ENCODE measurements around the gene KIF14.
"Not testable (repeated sequence)": the region's sequence is repeated elsewhere in the genome, so short reads cannot be mapped to it uniquely, and the experiment has no call there.

Gene KIF14

GRCh38 chr1:200525090-200525987, 95.2 kb downstream of the KIF14 start:
- DNase-seq (ENCODE audit: extremely low spot score) = no peak
- no peak for TF ChIP-seq FOXM1 (IDR thresholded peaks at IDR 0.05; ENCODE audit: borderline replicate concordance)
- TF ChIP-seq PKNOX1 (IDR thresholded peaks at IDR 0.05) = peak; percentile 60
- TF ChIP-seq HDGF (IDR thresholded peaks at IDR 0.05; ENCODE audit: borderline replicate concordance) = no peak
- TF ChIP-seq L3MBTL2 (conservative IDR thresholded peaks at IDR 0.05) = no peak
- CTCF ChIA-PET = no interaction called here
- POLR2A ChIA-PET = no interaction called here

- DNase-seq (ENCODE audit: extremely low spot score); POLR2A ChIA-PET: not testable (repeated sequence)
- CTCF ChIA-PET = interaction anchor here (0.6 kb wide), 1 partner anchor 428 kb away, joined by 3 read pairs; no protein-coding TSS in a partner anchor
Observed at GRCh38 chr1:200524551-200524950, 96.0 kb downstream of the KIF14 start.

GRCh38 chr1:200524092-200524491, 96.5 kb downstream of the KIF14 start:
- DNase-seq (ENCODE audit: extremely low spot score) = no peak
- no peak for TF ChIP-seq TARDBP (IDR thresholded peaks at IDR 0.05)
- no peak for TF ChIP-seq FOXM1 (IDR thresholded peaks at IDR 0.05; ENCODE audit: borderline replicate concordance)
- no peak for TF ChIP-seq LEF1 (IDR thresholded peaks at IDR 0.05; ENCODE audit: borderline replicate concordance)
- no peak for TF ChIP-seq L3MBTL2 (conservative IDR thresholded peaks at IDR 0.05)
- no peak for TF ChIP-seq BHLHE40 (IDR thresholded peaks at IDR 0.05; ENCODE audit: borderline replicate concordance)
- TF ChIP-seq FOXK2 (IDR thresholded peaks at IDR 0.05) = no peak
- no peak for TF ChIP-seq PKNOX1 (IDR thresholded peaks at IDR 0.05)
- TF ChIP-seq SUZ12 (IDR thresholded peaks at IDR 0.05) = no peak
- TF ChIP-seq SP1 (IDR thresholded peaks at IDR 0.05) = no peak
- ChIA-PET CTCF (interaction anchor here (0.5 to 0.6 kb wide), 2 partner anchors 428 to 470 kb away, joined by 3 read pairs; no protein-coding TSS in a partner anchor), POLR2A (no interaction called here)

- ChIA-PET CTCF (no interaction called here), POLR2A (no interaction called here)
Observed at GRCh38 chr1:200520735-200521134, 99.8 kb downstream of the KIF14 start.

GRCh38 chr1:200518524-200518923, 102.0 kb downstream of the KIF14 start:
- no peak for DNase-seq (ENCODE audit: extremely low spot score)
- CTCF ChIA-PET = no interaction called here
- POLR2A ChIA-PET = no interaction called here
- TF ChIP-seq PKNOX1 (IDR thresholded peaks at IDR 0.05) (peak; percentile 19; the same call in 1 of the 2 replicates), BHLHE40 (IDR thresholded peaks at IDR 0.05; ENCODE audit: borderline replicate concordance) (no peak), ELF4 (IDR thresholded peaks at IDR 0.05) (no peak), TARDBP (IDR thresholded peaks at IDR 0.05) (no peak), ARNT (IDR thresholded peaks at IDR 0.05) (no peak), LEF1 (IDR thresholded peaks at IDR 0.05; ENCODE audit: borderline replicate concordance) (no peak), ZNF384 (IDR thresholded peaks at IDR 0.05) (no peak)

More at GRCh38 chr1:200520735-200521134, 99.8 kb downstream of the KIF14 start:
- no peak for TF ChIP-seq NFRKB (IDR thresholded peaks at IDR 0.05)
- no peak for TF ChIP-seq ARNT (IDR thresholded peaks at IDR 0.05)
- TF ChIP-seq TARDBP (IDR thresholded peaks at IDR 0.05) = no peak
- DNase-seq (ENCODE audit: extremely low spot score) = no peak

- ChIA-PET CTCF (no interaction called here), POLR2A (no interaction called here)
- TF ChIP-seq CTBP1 (IDR thresholded peaks at IDR 0.05; ENCODE audit: borderline replicate concordance) = no peak
- no peak for TF ChIP-seq FOXK2 (IDR thresholded peaks at IDR 0.05)
- TF ChIP-seq BHLHE40 (IDR thresholded peaks at IDR 0.05; ENCODE audit: borderline replicate concordance) = no peak
- no peak for TF ChIP-seq TARDBP (IDR thresholded peaks at IDR 0.05)
- no peak for TF ChIP-seq SUZ12 (IDR thresholded peaks at IDR 0.05)
- TF ChIP-seq ARNT (IDR thresholded peaks at IDR 0.05) = no peak
- TF ChIP-seq L3MBTL2 (conservative IDR thresholded peaks at IDR 0.05) = no peak
- no peak for TF ChIP-seq PKNOX1 (IDR thresholded peaks at IDR 0.05)
- no peak for TF ChIP-seq FOXM1 (IDR thresholded peaks at IDR 0.05; ENCODE audit: borderline replicate concordance)
- TF ChIP-seq FOXA1 (IDR thresholded peaks at IDR 0.05) = no peak
- DNase-seq (ENCODE audit: extremely low spot score) = no peak
Observed at GRCh38 chr1:200512191-200512590, 108.4 kb downstream of the KIF14 start.

GRCh38 chr1:200510228-200510623, 110.3 kb downstream of the KIF14 start:
- no peak for TF ChIP-seq SUZ12 (IDR thresholded peaks at IDR 0.05)
- 0 out of 2 replicates have a peak, but pooled peaks have one; percentile 26 for TF ChIP-seq PKNOX1 (IDR thresholded peaks at IDR 0.05)
- 0 out of 2 replicates have a peak, but pooled peaks have one; percentile 1 for TF ChIP-seq FOXA1 (IDR thresholded peaks at IDR 0.05)
- POLR2A ChIA-PET = no interaction called here
- peak; percentile 86 for DNase-seq (ENCODE audit: extremely low spot score)
- CTCF ChIA-PET = interaction anchor here (0.7 to 1.3 kb wide), 4 partner anchors 19 to 522 kb away, joined by 3 to 4 read pairs (median 4); no protein-coding TSS in a partner anchor
